ENCODE measurements around the gene ATP9B.

- TF ChIP-seq, protein P1, sequence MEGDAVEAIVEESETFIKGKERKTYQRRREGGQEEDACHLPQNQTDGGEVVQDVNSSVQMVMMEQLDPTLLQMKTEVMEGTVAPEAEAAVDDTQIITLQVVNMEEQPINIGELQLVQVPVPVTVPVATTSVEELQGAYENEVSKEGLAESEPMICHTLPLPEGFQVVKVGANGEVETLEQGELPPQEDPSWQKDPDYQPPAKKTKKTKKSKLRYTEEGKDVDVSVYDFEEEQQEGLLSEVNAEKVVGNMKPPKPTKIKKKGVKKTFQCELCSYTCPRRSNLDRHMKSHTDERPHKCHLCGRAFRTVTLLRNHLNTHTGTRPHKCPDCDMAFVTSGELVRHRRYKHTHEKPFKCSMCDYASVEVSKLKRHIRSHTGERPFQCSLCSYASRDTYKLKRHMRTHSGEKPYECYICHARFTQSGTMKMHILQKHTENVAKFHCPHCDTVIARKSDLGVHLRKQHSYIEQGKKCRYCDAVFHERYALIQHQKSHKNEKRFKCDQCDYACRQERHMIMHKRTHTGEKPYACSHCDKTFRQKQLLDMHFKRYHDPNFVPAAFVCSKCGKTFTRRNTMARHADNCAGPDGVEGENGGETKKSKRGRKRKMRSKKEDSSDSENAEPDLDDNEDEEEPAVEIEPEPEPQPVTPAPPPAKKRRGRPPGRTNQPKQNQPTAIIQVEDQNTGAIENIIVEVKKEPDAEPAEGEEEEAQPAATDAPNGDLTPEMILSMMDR (conservative IDR thresholded peaks at IDR 0.05; ENCODE audit: low read length): no peak
- no peak for TF ChIP-seq EZH2phosphoT487 (IDR thresholded peaks at IDR 0.05; ENCODE audit: borderline replicate concordance)
These were observed 331.6 kb downstream of the ATP9B start for GRCh38 chr18:79400591-79401381.

All from Loucy (cell line).